Activated CD8-positive, alpha-beta T cell treated with anti-CD3 and anti-CD28 coated beads for 36 hours (primary cell): ENCODE measurements around the gene UTP11. TPM values are rescaled to one million over a fixed set of nuclear protein-coding genes. Genes with fewer than 3 reads are reported as not detected.

Experiments
- ATAC-seq: fragments of 200-7000 bp; cut with Tn5 transposase; one replicate; pipeline ENCODE4 v1.10.0; 2021; ENCODE audit warnings: mild to moderate bottlenecking, moderate library complexity
- CTCF ChIA-PET: fragments of 350-600 bp; sonication (Branson Sonifier 250); formaldehyde crosslinking; loops from one replicate; lab custom pipeline; 2021; ENCODE audit warnings: antibody characterized with exemption; lab: Charles Lee
- POLR2A ChIA-PET: fragments of 350-600 bp; sonication (Branson Sonifier 250); formaldehyde crosslinking; loops from one replicate; lab custom pipeline; 2021; ENCODE audit warnings: antibody characterized with exemption; lab: Charles Lee
- DNase-seq: peaks from one replicate; pipeline ENCODE4 v3.0.0-alpha.2; 2020
- H3K27ac Mint-ChIP-seq: one replicate; pipeline ENCODE4 v1.8.0; 2021; ENCODE audit warnings: mild to moderate bottlenecking, mixed read lengths
- H3K27me3 Mint-ChIP-seq: one replicate; pipeline ENCODE4 v1.8.0; 2021; ENCODE audit warnings: mixed read lengths
- H3K36me3 Mint-ChIP-seq: one replicate; pipeline ENCODE4 v1.8.0; 2021; ENCODE audit warnings: low read depth, mixed read lengths
- H3K4me1 Mint-ChIP-seq: one replicate; pipeline ENCODE4 v1.8.0; 2021; ENCODE audit warnings: low read depth, mixed read lengths
- H3K4me3 Mint-ChIP-seq: one replicate; pipeline ENCODE4 v1.8.0; 2021; ENCODE audit warnings: mild to moderate bottlenecking, moderate library complexity, mixed read lengths
- H3K9me3 Mint-ChIP-seq: one replicate; pipeline ENCODE4 v1.8.0; 2021; ENCODE audit warnings: mixed read lengths
- CTCF ChIP-seq: fragments of 200-600 bp; IDR thresholded peaks from one replicate; pipeline ENCODE4 v1.8.0; 2022; ENCODE audit warnings: antibody characterized with exemption, mild to moderate bottlenecking
- intact Hi-C: fragments of 100-400 bp; cut with micrococcal nuclease; formaldehyde crosslinking; loops from one replicate; pipeline ENCODE4 v1.10.0; 2022
- total RNA-seq, 2 experiments: library from RNA; stranded (reverse); gene quantifications; one replicate each; pipeline ENCODE4 v1.2.3, GENCODE V29; 2021

Gene UTP11
- total RNA-seq, 2 experiments from 2014 or later, result 58.1 to 60.6 TPM

GRCh38 chr1:38034871-38035270, 22.3 kb downstream of the UTP11 start:
- H3K27me3 Mint-ChIP-seq, result peaks cover 8% of the 10 kb centered on the region
- ChIA-PET CTCF (interaction anchor here (1.1 to 2.2 kb wide), 3 partner anchors 8 to 37 kb away, joined by 3 to 5 read pairs (median 3); no protein-coding TSS in a partner anchor), POLR2A (no interaction called here)
- peaks cover 19% of the 10 kb centered on the region for H3K4me1 Mint-ChIP-seq
- ATAC-seq, result no peak
- no peaks in the 10 kb centered on the region for H3K9me3 Mint-ChIP-seq
- H3K36me3 Mint-ChIP-seq, result no peaks in the 10 kb centered on the region
- H3K4me3 Mint-ChIP-seq, result no peak overlapping the region
- DNase-seq, result no peak
- TF ChIP-seq CTCF, result no peak
- no peak overlapping the region for H3K27ac Mint-ChIP-seq
- intact Hi-C loops, result no loop called here

DNA sequence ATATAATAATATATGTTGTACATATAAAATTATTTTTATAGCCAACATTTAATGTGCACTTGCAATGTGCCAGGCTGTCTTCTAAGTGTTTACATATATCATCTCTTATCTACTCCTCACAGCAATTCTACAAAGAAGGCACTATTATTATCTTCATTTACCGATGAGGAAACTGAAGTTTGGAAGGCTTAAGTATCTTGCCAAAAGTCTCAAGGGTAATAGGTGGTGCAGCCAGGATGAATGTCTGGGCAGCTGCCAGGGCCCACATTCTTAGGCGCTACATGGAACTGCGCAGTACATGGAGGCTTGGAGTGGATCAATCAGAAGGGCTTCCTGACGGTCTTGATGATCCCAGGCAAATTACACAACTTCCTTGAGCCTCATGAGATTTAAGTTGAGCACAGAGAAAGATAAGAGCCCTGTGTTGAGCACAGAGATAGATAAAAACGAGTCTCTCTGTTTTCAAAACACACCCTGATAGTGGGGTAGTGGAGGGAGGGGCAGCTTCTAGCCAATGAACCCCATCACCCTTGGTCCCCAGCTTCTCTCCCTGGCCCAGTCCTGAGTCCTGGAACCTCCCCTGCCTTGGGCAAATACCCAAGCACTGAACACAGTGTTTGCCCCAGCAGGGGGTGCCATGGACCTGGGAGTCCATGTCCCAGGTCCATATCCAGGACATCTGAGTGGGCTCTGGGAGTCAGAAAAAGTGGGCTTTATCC, 24.8 kb downstream of the UTP11 start:
- Mint-ChIP-seq H3K9me3 (no peaks in the 10 kb centered on the region), H3K36me3 (no peaks in the 10 kb centered on the region), H3K27ac (no peak overlapping the region), H3K27me3 (peaks cover 24% of the 10 kb centered on the region), H3K4me3 (no peak overlapping the region), H3K4me1 (no peaks in the 10 kb centered on the region)
- ChIA-PET CTCF (interaction anchor here (1.2 to 1.4 kb wide), 2 partner anchors 31 to 35 kb away, joined by 3 to 6 read pairs; no protein-coding TSS in a partner anchor), POLR2A (interaction anchor here (0.6 to 7.5 kb wide), 2 partner anchors 10 to 45 kb away, joined by 3 to 53 read pairs; no protein-coding TSS in a partner anchor)
- ATAC-seq (no peak), DNase-seq (no peak)
- TF ChIP-seq CTCF, result no peak
- intact Hi-C loops, result no loop called here

DNA sequence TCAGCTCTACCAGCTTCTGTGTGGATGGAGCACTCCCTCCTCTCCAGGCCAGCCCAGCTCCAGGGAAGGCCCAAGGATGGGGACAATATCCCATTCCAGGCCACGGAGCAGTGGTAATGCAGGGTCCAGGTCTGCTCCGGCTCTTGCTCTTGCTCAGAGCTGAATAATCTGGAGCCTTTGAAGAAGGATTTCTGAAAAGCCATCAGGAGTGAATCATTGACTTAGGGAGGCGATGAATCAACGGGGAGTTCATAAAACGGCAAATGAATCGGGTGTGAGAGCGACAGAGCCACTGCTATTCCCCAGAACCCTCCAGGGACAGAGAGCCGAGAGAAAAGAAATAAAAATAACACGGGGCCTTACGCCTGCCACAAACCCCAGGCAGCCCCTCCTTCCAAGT, 26.3 kb downstream of the UTP11 start:
- ATAC-seq, result no peak
- no peak for DNase-seq
- intact Hi-C loops, result no loop called here
- no peak overlapping the region for H3K4me3 Mint-ChIP-seq
- no peaks in the 10 kb centered on the region for H3K9me3 Mint-ChIP-seq
- H3K36me3 Mint-ChIP-seq, result no peaks in the 10 kb centered on the region
- H3K4me1 Mint-ChIP-seq, result peaks cover under 1% of the 10 kb centered on the region
- H3K27ac Mint-ChIP-seq, result no peak overlapping the region
- no peak for TF ChIP-seq CTCF
- H3K27me3 Mint-ChIP-seq, result peaks cover 38% of the 10 kb centered on the region
- CTCF ChIA-PET, result interaction anchor here (1.4 to 2.7 kb wide), 2 partner anchors 30 to 33 kb away, joined by 3 to 10 read pairs; no protein-coding TSS in a partner anchor
- POLR2A ChIA-PET, result interaction anchor here (7.5 kb wide), 1 partner anchor 11 kb away, joined by 53 read pairs; no protein-coding TSS in a partner anchor

- ChIA-PET POLR2A (interaction anchor here (7.5 kb wide), 1 partner anchor 12 kb away, joined by 53 read pairs; no protein-coding TSS in a partner anchor), CTCF (interaction anchor here (1.4 to 2.7 kb wide), 3 partner anchors 10 to 32 kb away, joined by 3 to 10 read pairs (median 5); no protein-coding TSS in a partner anchor)
- Mint-ChIP-seq H3K4me3 (no peak overlapping the region), H3K27me3 (peaks cover 40% of the 10 kb centered on the region), H3K9me3 (no peaks in the 10 kb centered on the region), H3K4me1 (peaks cover 3% of the 10 kb centered on the region), H3K36me3 (no peaks in the 10 kb centered on the region), H3K27ac (no peak overlapping the region)
- TF ChIP-seq CTCF, result no peak
- ATAC-seq (no peak), DNase-seq (no peak)
- intact Hi-C loops, result no loop called here
Observed at GRCh38 chr1:38039331-38040088, 27.0 kb downstream of the UTP11 start.
